WTC11 (cell line): Measurements from ENCODE around the gene TRIM44.

Experiments
- ATF6 ChIP-seq: sonication (generic); formaldehyde crosslinking; IDR thresholded peaks from 2 replicates; pipeline ENCODE4 v1.8.1; 2023; ENCODE audit warnings: mild to moderate bottlenecking, missing genetic modification reagents
- CTCF ChIP-seq: fragments of 200-600 bp; IDR thresholded peaks from 2 replicates; pipeline ENCODE4 v1.8.0; 2022; ENCODE audit warnings: antibody characterized with exemption
- E2F4 ChIP-seq: sonication (generic); formaldehyde crosslinking; IDR thresholded peaks from 2 replicates; pipeline ENCODE4 v1.8.1; 2022; ENCODE audit warnings: low read depth, mild to moderate bottlenecking, moderate library complexity, missing genetic modification reagents, borderline replicate concordance
- ETV6 ChIP-seq: sonication (generic); formaldehyde crosslinking; IDR thresholded peaks from 2 replicates; pipeline ENCODE4 v1.8.1; 2022; ENCODE audit warnings: mild to moderate bottlenecking, missing genetic modification reagents
- MXD4 ChIP-seq: fragments of 250-450 bp; sonication (Bioruptor Pico); IDR thresholded peaks from 2 replicates; pipeline ENCODE4 v1.8.0; 2021; ENCODE audit warnings: mild to moderate bottlenecking, moderate library complexity, borderline replicate concordance
- SMAD3 ChIP-seq: sonication (generic); formaldehyde crosslinking; IDR thresholded peaks from 2 replicates; pipeline ENCODE4 v1.8.0; 2022; ENCODE audit warnings: missing genetic modification reagents, mild to moderate bottlenecking, borderline replicate concordance
- USF2 ChIP-seq: sonication (generic); formaldehyde crosslinking; IDR thresholded peaks from 2 replicates; pipeline ENCODE4 v1.8.1; 2023; ENCODE audit warnings: mild to moderate bottlenecking, missing genetic modification reagents, moderate library complexity
- ZNF138 ChIP-seq: sonication (generic); formaldehyde crosslinking; conservative IDR thresholded peaks from 2 replicates; pipeline ENCODE4 v1.8.1; 2022; ENCODE audit warnings: mild to moderate bottlenecking, moderate library complexity, missing genetic modification reagents
- ZNF317 ChIP-seq: sonication (generic); formaldehyde crosslinking; IDR thresholded peaks from 2 replicates; pipeline ENCODE4 v1.8.1; 2023; ENCODE audit warnings: low read depth, mild to moderate bottlenecking, moderate library complexity, missing genetic modification reagents, borderline replicate concordance
- ZNF512 ChIP-seq: sonication (generic); formaldehyde crosslinking; IDR thresholded peaks from 2 replicates; pipeline ENCODE4 v1.8.1; 2022; ENCODE audit warnings: missing genetic modification reagents, borderline replicate concordance
- TF ChIP-seq, protein P1 (sequence below): sonication (generic); formaldehyde crosslinking; IDR thresholded peaks from 2 replicates; pipeline ENCODE4 v1.8.0; 2023; ENCODE audit warnings: missing genetic modification reagents

DNA sequence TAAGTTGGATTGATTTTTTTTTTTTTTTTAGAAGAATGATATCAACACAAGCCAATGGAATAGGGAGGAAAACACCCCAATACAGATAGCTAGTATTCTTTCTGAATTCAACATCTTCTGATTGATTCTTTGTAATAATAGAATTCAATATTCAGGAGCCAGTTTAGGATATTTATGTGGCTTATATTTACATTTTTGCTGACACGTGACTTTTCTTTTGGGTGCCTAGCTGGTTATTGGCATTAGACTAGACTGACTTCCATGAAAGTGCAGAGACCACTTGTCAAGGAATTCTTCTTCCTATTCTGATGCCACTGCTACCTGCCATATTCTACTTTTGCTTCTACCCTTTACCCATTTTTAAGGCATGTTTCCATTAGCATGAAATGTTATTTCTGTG, 16.4 kb downstream of the TRIM44 start:
- no peak for TF ChIP-seq ZNF138
- TF ChIP-seq USF2 (CRISPR knock-in tag): no peak
- TF ChIP-seq CTCF: no peak
- no peak for TF ChIP-seq E2F4
- TF ChIP-seq, protein P1, sequence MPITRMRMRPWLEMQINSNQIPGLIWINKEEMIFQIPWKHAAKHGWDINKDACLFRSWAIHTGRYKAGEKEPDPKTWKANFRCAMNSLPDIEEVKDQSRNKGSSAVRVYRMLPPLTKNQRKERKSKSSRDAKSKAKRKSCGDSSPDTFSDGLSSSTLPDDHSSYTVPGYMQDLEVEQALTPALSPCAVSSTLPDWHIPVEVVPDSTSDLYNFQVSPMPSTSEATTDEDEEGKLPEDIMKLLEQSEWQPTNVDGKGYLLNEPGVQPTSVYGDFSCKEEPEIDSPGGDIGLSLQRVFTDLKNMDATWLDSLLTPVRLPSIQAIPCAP (CRISPR knock-in tag): no peak
- TF ChIP-seq ZNF317 (CRISPR knock-in tag): no peak
- TF ChIP-seq ZNF512 (CRISPR knock-in tag): no peak
- no peak for TF ChIP-seq MXD4 (CRISPR knock-in tag)
- no peak for TF ChIP-seq ETV6 (CRISPR knock-in tag)
- no peak for TF ChIP-seq SMAD3
- no peak for TF ChIP-seq ATF6 (CRISPR knock-in tag)
